Pancreas (tissue), 8 donors: ENCODE measurements around the gene THTPA. TPM values are rescaled to one million over a fixed set of nuclear protein-coding genes. Genes with fewer than 3 reads are reported as not detected.

Experiments used
- polyA plus RNA-seq, 2 donors: library from polyadenylated mRNA; stranded (reverse); fragments of 200-250 nt; gene quantifications; one replicate each; pipeline ENCODE4 v1.2.3, GENCODE V29; 2013
- total RNA-seq, 6 donors: library from RNA; stranded (reverse); fragmentation: NEBNext Ultra II Directional in 4 of 6; extraction: Animal tissue kit (Norgen Biotek cat#: 25700) in 4 of 6; gene quantifications; one replicate each; pipeline versions ENCODE4 v1.2.1 to v1.2.4, GENCODE V29; 2021 to 2023
- donor health status: healthy with polysubstance abuse.
- donor health status: DM: no; HTN: no; CAD: no; lungs with moderate emphysema.
- donor health status: DM: no; HTN: no; CAD: no.
- donor health status: Bipolar disorder and iron deficiency.
- donor health status: DM: yes; HTN: yes; CAD: no.
- donor health status: DM: no; HTN: no; CAD: no.
- donor health status: DM: no; HTN: no; CAD: no.
- donor health status: DM: yes; HTN: yes; CAD: no.

The THTPA gene
- total and polyA plus RNA-seq, 8 donors = 5.6 to 11.9 (median 9.3) TPM

Other genes starting within 250 kb of the THTPA start
- gene BCL2L2, start 249.4 kb upstream of the THTPA start, total RNA-seq = 10 to 100 TPM; 24.8 to 29.7 (median 26.2) TPM
- gene BCL2L2, start 249.4 kb upstream of the THTPA start, polyA plus RNA-seq = 10 to 100 TPM; 28.8 to 31.6 TPM
- gene PABPN1, start 234.8 kb upstream of the THTPA start, total RNA-seq = 10 to 100 TPM; 32.6 to 82.2 (median 45.0) TPM
- 100 to 1,000 TPM; 154 to 166 TPM for gene PABPN1, start 234.8 kb upstream of the THTPA start, polyA plus RNA-seq
- 10 to 100 TPM in 4 of 6 donors, 1 to 10 TPM in 2; 6.4 to 19.6 (median 10.3) TPM for gene SLC22A17, start 203.4 kb upstream of the THTPA start, total RNA-seq
- 10 to 100 TPM; 29.9 to 90.7 TPM for gene SLC22A17, start 203.4 kb upstream of the THTPA start, polyA plus RNA-seq
- gene EFS, start 191.1 kb upstream of the THTPA start, total RNA-seq = 1 to 10 TPM in 2 of 6 donors, under 1 TPM in 4; 0.23 to 2.2 (median 0.71) TPM
- 1 to 10 TPM; 1.7 to 3.0 TPM for gene EFS, start 191.1 kb upstream of the THTPA start, polyA plus RNA-seq
- not detected for gene IL25, start 183.5 kb upstream of the THTPA start, total RNA-seq
- gene IL25, start 183.5 kb upstream of the THTPA start, polyA plus RNA-seq = not detected
- gene CMTM5, start 179.2 kb upstream of the THTPA start, total RNA-seq = under 1 TPM in 1 of 6 donors, not detected in 5; 0.25 TPM
- gene CMTM5, start 179.2 kb upstream of the THTPA start, polyA plus RNA-seq = under 1 TPM; 0.16 to 0.53 TPM
- gene MYH6, start 148.0 kb upstream of the THTPA start, total RNA-seq = under 1 TPM in 4 of 6 donors, not detected in 2; 0.03 to 0.16 (median 0.05) TPM
- gene MYH6, start 148.0 kb upstream of the THTPA start, polyA plus RNA-seq = under 1 TPM; 0.56 to 0.72 TPM
- gene MYH7, start 120.6 kb upstream of the THTPA start, total RNA-seq = 1 to 10 TPM in 1 of 6 donors, under 1 TPM in 5; 0.19 to 6.3 (median 0.40) TPM
- 1 to 10 TPM in 1 of 2 donors, under 1 TPM in 1; 0.34 to 1.1 TPM for gene MYH7, start 120.6 kb upstream of the THTPA start, polyA plus RNA-seq
- 10 to 100 TPM in 5 of 6 donors, 1 to 10 TPM in 1; 9.8 to 18.8 (median 15.4) TPM for gene NGDN, start 86.6 kb upstream of the THTPA start, total RNA-seq
- 10 to 100 TPM; 18.3 to 33.7 TPM for gene NGDN, start 86.6 kb upstream of the THTPA start, polyA plus RNA-seq
- gene ZFHX2, start 4.5 kb upstream of the THTPA start, total RNA-seq = 1 to 10 TPM in 3 of 6 donors, under 1 TPM in 3; 0.63 to 3.8 (median 1.0) TPM
- 1 to 10 TPM; 1.7 to 3.0 TPM for gene ZFHX2, start 4.5 kb upstream of the THTPA start, polyA plus RNA-seq
- 100 to 1,000 TPM in 1 of 6 donors, 10 to 100 TPM in 5; 57.4 to 153 (median 70.4) TPM for gene AP1G2, start 11.5 kb downstream of the THTPA start, total RNA-seq
- gene AP1G2, start 11.5 kb downstream of the THTPA start, polyA plus RNA-seq = 100 to 1,000 TPM; 303 to 392 TPM
- under 1 TPM; 0.12 to 0.47 (median 0.29) TPM for gene JPH4, start 22.5 kb downstream of the THTPA start, total RNA-seq
- 1 to 10 TPM in 1 of 2 donors, under 1 TPM in 1; 0.46 to 1.3 TPM for gene JPH4, start 22.5 kb downstream of the THTPA start, polyA plus RNA-seq
- gene DHRS2, start 80.1 kb downstream of the THTPA start, total RNA-seq = 1 to 10 TPM in 5 of 6 donors, under 1 TPM in 1; 0.43 to 7.7 (median 3.4) TPM
- gene DHRS2, start 80.1 kb downstream of the THTPA start, polyA plus RNA-seq = 10 to 100 TPM; 20.8 to 21.6 TPM